ENCODE results near the gene MST1R. TPM values are rescaled to one million over a fixed set of nuclear protein-coding genes. Genes with fewer than 3 reads are reported as not detected.
"Not testable (repeated sequence)": the region's sequence is repeated elsewhere in the genome, so short reads cannot be mapped to it uniquely, and the experiment has no call there.

Gene MST1R
- total RNA-seq, 1 donor from 2014 or later, result 1.2 TPM

DNA sequence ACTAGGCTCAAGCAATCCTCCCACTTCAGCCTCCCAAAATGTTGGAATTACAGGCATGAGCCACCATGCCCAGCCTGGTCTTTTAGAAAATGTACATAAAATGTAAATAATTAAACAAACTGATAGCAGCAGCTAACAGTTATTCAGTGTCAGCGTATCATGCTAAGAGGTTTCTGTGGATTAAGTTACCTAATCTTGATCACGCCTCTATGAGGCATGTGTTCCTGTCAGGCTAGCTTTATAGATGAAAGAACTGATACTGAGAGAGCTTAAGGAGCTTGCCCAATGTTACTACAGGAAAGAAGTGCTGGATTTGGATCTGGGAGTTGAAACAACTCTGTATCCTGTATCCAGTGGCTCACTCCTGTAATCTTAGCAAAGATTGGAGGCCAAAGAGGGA, 11.2 kb upstream of the MST1R start:
- intact Hi-C loops (cut with DNase I), result no loop called here
- DNase-seq (ENCODE audit: low spot score), result no peak

DNA sequence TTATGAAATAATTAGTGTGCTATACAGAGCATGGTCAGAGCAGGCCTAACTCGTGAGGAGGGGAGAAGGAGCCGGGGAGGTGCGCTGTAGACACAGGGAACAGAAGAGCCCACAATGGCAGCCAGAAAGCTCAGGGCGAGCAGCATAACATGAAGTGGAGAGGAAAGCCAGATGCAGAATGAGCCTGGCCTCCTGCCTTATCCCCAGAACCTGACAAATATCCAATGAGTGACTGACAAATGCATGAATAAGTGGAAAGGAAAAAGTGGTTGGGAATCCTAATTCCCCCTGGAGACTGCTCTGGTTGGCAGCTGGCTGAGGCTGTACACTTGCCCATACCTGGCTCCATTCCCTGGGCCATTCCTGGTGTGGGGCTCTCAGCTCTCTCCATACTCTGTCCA, 9.2 kb upstream of the MST1R start:
- DNase-seq (ENCODE audit: low spot score), result no peak
- intact Hi-C loops (cut with DNase I), result no loop called here

DNA sequence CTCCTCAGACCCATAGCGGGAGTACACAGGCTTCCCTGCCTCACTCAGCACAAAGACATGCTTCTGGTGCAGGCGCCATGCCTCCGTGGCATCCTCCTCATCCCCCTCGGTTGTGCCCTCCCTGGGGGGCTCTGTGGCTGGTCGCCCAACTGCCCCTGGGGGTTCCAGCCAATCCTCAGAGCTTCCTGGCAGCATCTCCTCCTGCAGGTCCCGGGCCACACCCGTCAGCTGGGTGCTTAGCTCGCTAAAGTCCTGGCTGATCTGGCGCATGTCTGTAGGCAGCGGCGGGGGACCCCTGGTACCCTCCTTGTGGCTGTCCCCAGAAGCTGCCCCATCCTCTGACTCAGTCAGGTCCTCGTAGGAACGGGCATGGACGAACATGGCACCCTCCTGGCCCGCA, 7.9 kb upstream of the MST1R start:
- intact Hi-C loops (cut with DNase I), result no loop called here
- DNase-seq (ENCODE audit: low spot score), result no peak

DNA sequence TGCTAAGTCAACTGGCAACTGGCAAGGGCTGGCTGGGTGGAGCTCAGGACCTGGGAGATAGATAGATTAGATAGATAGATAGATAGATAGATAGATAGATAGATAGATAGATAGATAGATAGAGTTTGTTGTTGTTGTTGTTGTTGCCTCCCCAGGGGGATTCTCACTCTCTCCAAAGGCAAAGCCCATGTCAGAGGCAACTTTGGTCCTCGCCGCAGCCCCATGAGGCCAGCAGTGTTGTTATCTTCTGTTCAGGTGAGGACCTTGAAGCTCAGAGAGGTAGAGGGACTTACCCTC, 7.4 kb upstream of the MST1R start:
- DNase-seq (ENCODE audit: low spot score), result no peak
- intact Hi-C loops (cut with DNase I), result no loop called here

DNA sequence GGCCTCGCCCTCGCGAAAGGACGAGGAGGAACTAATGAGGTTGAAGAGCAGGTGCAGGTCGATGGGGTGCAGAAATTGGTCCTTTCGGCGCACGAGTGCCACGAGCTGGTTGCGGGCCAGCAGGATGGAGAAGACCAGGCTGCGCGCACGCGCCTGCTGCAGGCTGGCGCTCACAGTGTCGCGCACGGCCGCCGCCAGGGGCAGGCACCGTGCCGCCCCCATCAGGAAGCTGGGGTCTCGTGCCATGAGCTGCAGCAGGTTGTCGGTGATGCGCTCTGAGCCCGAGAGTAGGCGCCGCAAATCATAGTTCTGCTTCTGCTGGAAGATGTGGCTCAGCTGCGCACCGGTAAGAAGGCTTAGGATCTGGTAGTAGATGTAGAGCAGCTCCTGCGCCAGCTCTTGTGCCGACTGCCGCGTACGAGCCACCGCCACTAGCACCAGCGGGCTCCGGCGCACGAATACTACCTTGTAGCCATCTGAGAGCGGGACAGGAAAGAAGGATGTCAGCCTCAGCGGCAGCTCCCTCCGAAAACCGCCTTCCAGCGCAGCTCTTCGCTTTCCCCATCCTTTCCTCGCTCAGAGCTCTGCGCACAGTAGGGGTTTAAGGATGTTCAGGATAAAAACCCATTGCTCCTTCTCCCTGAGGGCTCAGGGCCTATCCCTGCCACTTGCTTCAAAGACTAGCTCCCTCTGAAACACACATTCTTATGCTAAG, 6.9 kb upstream of the MST1R start:
- no peak for DNase-seq (ENCODE audit: low spot score)
- intact Hi-C loops (cut with DNase I), result no loop called here

DNA sequence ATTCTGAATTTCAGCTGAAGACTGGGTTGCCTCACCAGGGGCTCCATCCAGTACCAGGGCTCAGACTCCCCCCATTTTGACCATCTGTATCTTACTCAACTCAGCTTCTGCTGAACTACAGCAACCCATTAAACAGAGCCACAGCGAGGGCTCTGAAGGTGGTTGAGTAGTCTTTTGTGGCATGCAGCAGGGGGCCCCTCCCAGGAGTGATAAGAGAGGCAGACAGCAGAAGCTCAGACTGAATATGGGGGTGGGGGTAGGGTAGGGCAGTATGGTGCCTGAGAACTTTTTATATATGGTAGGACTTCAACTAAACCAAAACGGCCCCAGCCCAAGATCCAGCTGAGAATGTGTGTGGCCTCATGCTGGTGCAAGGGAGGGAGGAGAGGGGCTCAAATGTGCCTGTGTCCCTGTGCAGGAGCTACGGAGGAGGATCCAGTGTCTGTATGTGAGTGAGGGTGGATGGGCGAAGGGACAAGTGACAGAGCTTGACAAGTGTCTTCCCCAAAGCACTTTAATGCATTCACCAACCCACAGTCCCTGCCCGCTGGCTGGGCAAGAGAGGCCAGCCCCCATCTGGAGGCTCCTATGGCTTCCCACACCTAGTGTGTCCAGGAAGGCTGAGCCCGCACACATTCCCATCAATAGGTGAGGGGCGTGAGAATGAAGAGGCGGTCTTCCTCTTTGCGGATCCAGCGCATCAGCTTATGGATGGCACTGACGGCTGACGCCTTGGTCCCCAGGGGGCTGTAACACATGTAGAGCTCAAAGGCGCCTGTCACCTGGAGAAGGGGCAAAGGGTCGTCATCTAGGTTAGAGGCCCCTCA, 4.9 kb upstream of the MST1R start:
- no peak for DNase-seq (ENCODE audit: low spot score)

DNA sequence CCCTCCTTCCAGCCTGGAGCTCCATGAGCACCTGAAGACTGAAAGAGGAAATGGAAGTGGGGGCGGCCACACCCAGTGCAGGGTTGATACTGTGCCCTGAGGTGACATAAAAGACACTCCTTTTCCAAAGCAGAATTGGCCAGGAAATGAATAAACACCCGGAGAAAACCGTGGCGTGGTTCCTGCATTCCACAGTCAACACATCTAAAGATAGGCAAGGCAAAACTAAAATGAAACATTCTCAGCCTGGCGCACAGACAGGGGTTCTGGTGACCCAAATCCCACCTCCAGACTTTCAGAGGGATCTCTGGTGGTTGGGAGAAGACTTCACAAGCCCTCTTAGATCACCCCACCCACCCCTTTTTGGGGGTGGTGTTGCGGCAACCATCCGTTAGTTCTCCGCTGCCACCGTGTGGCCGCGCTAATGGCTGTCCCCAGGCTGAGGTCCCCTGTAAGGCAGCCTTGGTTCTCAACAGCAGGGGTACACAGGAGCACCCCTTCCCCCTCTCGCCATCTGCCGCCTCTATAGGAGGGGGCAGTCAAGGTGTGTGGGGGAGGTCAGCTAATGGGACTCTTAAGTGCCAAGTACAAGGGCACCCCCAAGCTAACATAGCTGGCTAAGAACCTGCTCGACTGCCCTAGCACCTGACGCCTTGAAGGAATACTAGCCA, 2.5 kb upstream of the MST1R start:
- intact Hi-C loops (cut with DNase I), result loop anchor here (10.0 kb wide), 1 partner anchor 371 kb away; no protein-coding TSS in a partner anchor
- no peak for DNase-seq (ENCODE audit: low spot score)

More for the DNA sequence above, 4.9 kb upstream of the MST1R start:
- intact Hi-C loops (cut with DNase I), result loop anchor here (10.0 kb wide), 1 partner anchor 374 kb away; no protein-coding TSS in a partner anchor

DNA sequence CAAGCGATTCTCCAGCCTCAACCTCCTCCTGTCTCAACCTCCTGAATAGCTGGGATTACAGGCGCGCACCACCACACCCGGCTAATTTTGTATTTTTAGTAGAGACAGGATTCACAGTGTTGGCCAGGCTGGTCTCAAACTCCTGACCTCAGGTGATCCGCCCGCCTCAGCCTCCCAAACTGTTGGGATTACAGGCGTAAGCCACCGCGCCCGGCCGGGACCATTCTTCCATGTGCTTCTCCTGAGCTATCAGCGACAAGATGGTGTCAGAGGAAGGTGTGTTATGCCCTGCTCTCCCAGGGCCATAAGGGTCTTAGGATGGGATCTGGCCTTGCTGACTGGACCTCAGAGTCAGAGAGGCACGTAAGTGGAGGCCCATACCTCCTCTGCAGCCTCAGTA, 775 bp upstream of the MST1R start:
- not testable (repeated sequence) for DNase-seq (ENCODE audit: low spot score)
- intact Hi-C loops (cut with DNase I), result loop anchor here (2.0 to 10.0 kb wide), 3 partner anchors 62 to 370 kb away; partner anchors contain the start of gene INKA1

DNA sequence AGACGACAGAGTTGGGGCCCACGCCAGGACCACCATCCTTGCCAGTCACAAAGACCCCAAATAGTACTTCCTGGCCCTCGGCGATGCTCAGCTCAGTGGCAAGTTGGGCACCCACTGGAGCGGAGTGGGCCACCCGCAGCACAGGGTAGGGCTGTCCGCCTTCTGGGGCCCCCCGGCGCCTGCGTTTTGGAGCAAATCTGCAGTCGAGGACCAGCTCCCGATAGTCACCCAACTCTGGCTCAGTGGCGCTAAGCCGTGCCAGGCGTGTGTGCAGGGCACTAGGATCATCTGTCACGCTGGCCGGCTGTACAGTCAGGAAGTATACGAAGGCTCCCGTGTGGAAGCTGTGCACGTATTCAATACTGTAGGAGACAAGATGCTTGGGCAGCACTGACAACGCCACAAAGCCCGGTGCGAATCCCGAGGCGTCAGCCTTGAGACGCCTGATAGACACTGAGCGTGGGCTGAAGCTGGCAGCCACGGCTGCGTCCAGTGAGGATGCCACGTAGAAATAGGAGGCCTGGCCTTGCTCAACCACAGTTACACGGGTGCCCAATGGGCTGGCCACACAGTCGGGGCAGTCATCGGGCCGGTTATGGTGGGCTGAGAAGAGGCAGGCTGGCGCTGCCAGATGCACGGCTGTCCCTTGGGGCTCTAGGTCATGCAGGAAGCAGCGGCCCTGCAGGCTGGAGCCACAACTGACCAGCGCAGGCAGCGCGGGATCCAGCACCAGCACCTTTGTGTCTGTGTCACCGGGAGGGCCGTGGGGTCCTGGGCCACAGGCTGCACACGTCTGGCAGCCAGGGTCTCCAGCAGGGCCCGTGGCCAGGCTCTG, 945 bp downstream of the MST1R start:
- DNase-seq (ENCODE audit: low spot score), result no peak
- intact Hi-C loops (cut with DNase I), result loop anchor here (5.0 to 10.0 kb wide), 2 partner anchors 60 to 368 kb away; no protein-coding TSS in a partner anchor

DNA sequence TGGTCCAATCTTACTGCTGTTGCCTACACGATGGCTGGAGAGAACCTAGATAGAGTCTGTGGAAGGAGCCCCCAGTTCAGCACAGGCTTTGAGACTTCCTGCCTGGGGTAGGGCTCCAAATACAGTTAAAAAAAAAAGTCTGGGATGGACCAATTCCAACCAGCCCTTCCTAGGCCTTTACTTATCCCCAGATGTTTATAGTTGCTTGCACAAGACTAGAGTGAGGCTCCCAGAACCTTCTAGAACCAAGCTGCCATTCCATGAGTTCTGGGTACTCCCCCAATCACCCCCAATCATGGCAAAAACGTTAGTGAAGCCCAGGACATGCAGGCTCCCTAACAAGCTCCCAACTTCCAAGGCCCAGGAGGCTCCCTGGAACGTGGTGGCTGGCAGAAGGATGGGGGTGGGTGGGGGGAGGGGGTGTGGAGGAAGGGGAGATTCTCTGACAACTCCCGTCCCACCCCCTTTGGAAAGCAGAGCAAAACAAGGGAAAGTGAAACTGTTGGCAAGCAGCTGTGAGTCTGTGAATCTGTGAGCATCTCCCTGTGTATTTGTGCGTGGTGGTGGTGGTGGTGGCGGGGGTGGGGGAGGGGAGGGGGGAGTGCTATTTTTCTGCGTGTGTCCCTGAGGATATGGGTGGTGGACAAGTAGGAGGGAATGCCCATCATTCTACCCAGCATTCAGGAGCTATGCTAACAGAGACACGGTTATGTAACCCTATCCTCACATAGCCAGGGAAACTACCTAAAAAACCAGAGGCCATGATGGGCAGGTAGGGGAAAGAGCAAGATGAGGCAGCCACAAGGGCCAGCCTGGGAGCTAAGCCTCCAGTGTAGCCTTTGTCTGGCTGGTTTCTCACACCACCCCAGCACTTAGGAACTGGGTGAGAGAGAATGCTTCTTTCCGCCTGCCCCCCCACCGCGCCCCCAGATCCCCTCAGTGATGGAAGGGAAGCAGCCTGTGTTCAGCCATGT, 2.0 kb downstream of the MST1R start:
- intact Hi-C loops (cut with DNase I), result loop anchor here (5.0 to 10.0 kb wide), 2 partner anchors 59 to 367 kb away; no protein-coding TSS in a partner anchor
- DNase-seq (ENCODE audit: low spot score), result no peak

DNA sequence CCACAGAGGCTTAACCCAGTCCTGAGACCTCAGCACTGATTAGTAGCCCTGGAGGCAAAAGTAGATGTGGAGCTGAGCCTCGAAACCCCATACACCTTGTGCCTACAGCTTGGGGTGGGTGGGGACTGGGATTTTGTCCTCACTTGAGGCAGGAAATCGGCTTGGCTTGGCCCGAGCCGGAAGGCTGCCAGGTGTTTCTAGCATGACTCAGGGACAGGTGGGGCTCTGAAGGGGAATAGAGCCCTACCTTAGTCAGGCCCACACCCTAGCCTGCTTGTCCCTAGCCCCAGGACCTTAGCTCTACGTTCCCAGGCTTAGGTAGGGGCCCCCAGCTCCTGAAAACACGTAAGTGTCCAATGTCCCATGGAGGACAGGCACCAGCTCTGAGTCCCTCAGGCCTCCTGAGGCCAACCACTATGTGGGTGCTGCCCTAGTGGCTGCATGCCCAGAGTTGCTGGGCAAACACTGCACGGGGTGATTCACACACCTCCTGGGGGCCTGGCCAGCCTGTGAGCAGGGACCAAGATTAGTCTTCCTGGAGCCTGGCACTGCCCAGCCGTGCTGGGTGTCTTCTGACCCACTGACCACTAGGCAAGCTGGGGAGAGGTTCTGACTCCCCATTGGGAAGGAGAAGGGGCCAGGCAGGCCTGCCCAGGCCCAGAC, 3.1 kb downstream of the MST1R start:
- no peak for DNase-seq (ENCODE audit: low spot score)
- intact Hi-C loops (cut with DNase I), result loop anchor here (5.0 to 10.0 kb wide), 2 partner anchors 58 to 366 kb away; no protein-coding TSS in a partner anchor

DNA sequence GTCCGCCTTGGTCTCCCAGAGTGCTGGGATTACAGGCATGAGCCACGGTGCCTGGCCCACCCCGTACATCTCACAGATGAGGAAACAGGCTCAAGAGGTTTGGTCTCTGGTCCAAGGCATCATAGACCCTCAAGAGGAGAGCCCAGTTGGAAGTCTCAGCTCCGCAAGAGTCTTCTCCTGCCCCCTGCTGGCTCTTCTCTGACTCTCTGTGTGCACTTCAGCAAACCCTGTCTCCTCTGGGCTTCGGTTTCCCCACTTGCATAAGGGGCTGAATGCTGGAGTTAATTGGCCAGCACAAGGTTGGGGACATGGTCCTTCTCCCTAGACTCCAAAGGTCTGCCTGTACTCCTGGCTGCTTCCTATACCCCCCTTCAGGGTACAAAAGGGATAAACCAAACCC, 3.9 kb downstream of the MST1R start:
- intact Hi-C loops (cut with DNase I), result loop anchor here (5.0 to 10.0 kb wide), 2 partner anchors 58 to 365 kb away; no protein-coding TSS in a partner anchor
- DNase-seq (ENCODE audit: low spot score), result no peak

DNA sequence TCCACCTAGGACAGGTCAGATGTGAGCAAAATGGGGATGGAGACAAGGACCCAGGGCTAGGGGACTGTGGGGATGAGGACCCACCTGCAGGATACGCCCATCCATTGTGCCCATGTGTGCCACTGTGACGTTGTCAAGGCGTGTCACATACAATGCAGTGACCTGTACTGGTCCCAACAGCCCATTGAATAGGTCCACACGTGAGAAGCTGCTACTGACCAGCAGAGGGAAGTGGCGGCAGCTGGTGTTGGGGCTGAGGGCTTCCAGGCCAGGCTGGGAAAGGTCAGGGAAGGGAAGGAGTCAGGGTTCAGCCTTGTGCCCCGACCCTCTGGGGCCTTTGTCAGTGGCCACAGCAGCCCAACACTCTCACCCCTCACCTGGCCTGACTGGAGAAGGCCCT, 4.7 kb downstream of the MST1R start:
- no peak for DNase-seq (ENCODE audit: low spot score)
- intact Hi-C loops (cut with DNase I), result no loop called here

DNA sequence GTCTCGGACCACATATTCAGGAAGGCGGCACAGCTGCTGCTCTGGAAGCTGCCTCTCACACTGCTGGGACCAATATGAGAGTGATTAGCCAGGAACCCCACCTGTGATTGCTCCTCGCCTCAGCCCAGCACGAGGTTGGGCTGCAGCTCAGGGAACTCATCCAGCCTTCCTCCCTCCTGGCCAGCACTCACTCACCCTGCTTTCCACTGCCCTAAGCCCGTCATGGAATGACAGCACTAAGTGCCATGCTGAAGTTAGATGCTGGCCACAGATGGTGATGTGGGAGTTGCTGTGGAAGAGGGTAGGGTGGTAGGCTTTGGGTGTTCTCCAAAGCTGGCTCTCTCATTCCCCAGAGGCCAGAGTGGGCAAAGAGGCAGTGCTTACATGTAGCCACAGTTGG, 7.3 kb downstream of the MST1R start:
- intact Hi-C loops (cut with DNase I), result no loop called here
- DNase-seq (ENCODE audit: low spot score), result no peak

DNA sequence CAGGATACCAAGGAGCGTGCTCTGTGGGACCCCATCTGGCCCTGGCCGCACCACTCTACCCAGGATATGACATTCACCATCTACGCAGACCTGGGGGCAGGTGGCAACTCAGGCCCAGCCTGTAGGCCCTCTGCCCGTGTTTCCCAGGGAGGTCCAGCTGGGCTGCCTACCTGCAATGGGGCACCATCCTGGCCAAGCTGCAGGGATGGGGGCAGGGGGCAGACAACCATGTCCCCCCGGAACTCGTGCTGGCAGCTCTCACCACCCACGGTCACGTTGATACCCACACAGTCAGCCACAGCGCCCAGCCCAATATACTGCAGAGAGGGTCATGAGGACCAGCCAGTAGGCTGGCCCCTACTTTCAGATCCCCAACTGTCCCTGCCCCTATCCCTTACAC, 7.9 kb downstream of the MST1R start:
- no peak for DNase-seq (ENCODE audit: low spot score)
- intact Hi-C loops (cut with DNase I), result no loop called here

DNA sequence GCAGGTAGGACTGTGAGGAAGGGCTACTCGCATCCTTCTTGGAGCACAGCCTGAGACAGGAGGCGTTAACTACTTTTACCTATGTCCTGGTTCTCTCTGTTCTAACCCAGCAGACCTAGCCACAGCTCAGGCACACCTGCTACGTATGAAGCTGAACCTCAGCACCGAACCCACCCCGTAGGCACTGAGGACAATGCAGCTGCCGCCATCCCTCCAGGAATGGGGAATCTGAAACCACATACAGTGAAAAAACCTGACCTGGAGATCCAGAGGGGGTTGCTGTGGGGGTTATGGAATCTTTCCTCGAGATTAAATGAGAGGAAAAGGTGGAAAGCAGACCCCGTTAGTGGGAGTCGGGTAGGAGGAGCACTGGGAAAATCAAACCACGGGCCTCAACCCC, 14.4 kb downstream of the MST1R start:
- intact Hi-C loops (cut with DNase I), result no loop called here
- DNase-seq (ENCODE audit: low spot score), result no peak

DNA sequence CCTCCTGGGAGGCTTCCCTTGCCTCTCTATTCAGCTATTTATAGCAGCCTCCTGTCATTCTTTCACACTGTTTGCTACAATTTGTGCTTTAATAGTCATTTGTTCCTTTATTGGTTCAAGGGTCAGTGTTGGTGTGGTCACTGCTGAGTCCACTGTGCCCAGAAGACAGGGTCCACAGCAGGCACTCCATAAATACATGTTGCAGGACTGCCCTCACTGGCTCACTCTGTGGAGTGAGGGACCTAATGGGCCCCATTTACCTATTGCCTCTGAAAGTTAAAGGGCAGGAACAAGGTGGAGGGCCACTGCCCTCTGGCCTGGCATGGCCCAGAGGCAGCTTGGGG, 16.8 kb downstream of the MST1R start:
- DNase-seq (ENCODE audit: low spot score), result no peak
- intact Hi-C loops (cut with DNase I), result no loop called here

DNA sequence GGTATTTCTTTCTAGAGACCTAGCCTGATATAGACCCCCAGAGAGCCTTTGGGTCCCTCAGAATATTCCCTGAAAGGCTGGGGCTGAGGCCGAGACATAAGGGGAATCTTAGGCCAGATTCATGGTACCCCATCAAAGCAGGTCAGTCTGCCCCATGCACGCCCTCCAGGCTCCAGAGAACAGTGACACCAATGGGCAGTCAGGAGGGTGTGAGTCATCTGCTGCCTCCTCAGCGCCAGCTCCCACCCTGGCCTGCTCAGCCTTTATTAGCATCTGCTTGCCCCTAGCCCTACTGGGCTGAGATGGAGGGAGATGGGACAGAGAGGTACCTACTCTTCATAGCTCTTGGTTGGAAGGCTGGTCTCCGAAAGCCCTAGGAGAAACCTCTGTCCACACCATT, 19.7 kb downstream of the MST1R start:
- DNase-seq (ENCODE audit: low spot score), result no peak
- intact Hi-C loops (cut with DNase I), result no loop called here
